ENCODE data around the gene NRXN2.

Gene NRXN2

DNA sequence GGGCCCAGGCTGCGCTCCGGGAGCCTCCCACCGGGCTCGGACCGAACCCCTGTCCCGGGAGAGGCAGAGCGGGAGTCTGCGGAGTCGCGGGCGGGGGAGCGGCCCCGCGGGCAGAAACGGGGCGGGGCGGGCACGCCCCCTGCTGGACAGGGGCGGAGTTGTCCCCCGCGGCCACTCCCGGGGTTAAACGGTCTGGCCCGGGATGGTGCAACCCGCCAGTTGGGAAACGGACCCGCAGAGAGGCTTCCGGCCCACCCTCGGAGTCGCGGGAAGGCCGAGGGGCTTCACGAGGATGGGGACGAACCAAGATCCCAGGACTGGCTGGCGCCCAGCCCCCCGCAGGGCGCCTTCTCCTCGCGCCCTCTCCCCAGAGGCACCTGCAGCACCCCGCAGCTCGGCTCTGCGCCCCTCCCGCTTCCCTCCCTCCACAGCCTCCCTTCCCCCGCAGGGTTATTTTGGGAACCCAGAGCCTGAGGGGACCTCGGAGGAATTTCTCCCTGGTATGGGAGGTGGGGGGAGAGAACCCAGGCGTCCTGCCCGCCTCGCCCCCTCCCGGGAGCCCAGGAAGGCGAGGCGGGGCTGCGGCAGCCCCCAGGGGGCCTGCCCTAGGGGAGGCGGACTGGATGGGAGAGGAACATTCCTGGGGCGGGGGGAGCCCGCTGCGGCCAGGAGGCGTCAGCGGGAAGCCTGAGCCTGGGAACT, 20.0 kb upstream of the NRXN2 start:
- no peak for DNase-seq

- no peak for DNase-seq
These were observed 19.3 kb upstream of the NRXN2 start for GRCh38 chr11:64742087-64742888.

DNA sequence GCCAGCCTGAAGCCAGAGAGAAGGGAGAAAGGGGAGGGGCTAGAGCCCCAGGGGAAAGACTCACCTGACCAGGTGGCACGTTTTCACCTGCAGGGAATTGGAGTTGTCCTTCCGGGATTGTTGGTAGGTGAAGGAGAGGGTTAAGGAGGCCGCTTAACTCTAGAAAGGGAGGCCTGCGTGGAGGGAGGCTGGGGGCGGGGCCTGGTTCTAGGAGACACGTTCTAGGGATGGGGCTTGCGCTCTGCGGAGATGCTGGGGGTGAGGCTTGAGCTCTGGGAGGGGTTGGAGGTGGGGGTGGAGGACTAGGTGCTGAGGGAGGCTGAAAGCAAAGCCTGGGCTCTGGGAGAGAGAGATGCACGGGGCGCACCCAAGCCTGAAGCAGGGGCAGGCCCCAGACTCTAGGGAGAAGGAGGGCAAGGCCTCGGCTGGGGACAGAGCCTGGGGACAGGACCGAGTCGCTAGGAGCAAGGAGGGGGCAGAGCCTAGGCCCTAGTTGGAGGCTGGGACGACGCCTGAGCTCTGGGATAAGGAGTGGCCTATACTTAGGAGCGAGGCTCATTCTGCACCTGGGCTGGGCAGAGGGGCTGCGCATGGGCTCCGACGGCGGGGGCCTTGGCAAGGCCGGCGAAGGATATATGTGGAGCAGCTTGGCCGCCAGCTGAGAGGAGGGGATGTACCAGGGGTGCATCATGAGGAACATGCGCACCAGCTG, 18.5 kb upstream of the NRXN2 start:
- no peak for DNase-seq

DNA sequence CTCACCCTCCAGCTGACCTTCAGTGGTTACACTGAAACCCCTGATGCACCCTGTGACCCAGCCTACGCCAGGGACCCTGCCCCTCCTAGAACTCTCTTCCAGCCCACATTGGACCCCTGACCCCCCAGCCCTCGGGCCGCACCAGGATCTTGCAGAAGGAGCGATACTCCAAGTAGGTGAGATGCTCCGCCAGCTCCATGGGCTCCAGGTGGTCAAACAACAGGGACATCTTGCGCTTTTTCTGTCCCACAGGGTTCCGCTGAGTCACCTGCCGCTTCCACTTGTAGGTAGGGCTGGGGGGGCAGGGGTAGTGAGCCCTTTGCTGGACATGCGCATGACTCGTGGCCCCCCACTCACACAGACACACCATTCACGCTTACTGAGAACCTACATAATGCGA, 16.9 kb upstream of the NRXN2 start:
- no peak for DNase-seq

GRCh38 chr11:64736654-64737053, 13.7 kb upstream of the NRXN2 start:
- DNase-seq, result no peak

- DNase-seq, result no peak
These were observed 12.8 kb upstream of the NRXN2 start for GRCh38 chr11:64735725-64736259.

DNA sequence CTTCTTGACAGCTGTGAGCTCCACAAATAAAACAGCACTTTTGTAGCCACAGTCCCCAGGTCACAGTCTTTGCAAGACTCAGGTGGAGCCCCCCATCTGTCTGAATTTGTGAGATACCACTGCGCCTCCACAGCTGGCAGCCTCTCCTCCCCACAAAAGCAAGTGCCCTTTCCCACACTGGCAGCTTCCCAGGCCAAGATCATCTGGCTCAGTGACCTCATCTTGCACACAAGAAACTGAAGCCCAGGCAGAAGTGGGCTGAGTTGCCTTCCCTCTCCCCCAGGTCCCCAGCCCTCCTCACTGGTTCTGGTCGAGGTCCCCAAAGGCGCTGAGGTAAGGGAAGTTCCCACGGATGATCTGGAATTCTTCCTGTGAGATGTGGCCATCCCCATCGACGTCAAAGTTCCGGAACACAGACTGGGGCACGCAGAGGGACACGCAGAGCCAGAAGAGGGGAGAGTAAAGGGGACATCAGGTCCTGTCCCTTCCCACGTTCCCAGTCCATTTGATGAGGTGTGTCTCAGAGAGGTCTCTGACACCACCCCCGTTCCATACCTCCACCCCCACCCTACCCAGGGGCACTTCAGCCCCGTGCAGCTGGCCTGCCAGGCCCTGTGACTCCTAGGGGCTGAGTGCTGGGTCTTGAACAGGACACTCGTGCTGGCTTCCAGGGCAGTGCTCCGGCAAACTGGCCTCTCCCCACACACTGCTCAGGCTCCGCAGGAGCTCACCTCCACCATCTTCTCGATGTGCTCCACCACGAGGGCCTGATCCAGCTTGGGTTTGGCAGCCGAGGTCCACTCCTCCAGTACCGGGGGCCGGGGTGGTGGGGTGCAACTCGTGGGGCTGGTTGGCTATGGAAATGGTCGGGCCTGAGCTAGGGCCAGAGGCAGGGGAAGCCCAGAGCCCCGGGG, 12.1 kb upstream of the NRXN2 start:
- DNase-seq, result no peak

GRCh38 chr11:64731601-64732000, 8.6 kb upstream of the NRXN2 start:
- DNase-seq, result no peak

DNA sequence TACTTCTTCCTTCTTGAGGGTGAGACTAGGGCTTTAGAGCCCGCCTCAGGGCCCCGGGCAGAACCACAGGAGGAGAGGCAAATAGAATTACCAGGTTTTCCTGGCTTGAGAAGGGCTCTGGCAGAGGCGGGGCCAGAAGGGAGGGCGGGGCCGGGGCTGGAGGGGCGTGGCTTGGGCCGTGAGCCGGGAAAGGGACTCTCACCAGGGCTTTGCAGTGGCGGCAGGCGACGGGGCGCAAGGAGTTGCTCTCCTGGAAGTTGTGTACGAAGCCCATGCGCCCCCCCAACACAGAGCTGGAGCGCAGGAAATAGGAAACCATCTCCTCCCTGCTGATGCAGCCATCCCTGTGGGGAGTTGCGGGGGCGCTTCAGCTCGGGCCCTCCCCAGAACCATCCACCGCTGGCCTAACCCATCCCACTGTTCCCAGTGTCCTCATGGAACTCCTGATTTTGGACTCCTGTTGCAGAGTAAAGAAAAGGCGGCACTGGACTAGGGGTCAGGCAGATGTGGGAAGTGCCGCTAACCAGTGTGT, 6.9 kb upstream of the NRXN2 start:
- no peak for DNase-seq

DNA sequence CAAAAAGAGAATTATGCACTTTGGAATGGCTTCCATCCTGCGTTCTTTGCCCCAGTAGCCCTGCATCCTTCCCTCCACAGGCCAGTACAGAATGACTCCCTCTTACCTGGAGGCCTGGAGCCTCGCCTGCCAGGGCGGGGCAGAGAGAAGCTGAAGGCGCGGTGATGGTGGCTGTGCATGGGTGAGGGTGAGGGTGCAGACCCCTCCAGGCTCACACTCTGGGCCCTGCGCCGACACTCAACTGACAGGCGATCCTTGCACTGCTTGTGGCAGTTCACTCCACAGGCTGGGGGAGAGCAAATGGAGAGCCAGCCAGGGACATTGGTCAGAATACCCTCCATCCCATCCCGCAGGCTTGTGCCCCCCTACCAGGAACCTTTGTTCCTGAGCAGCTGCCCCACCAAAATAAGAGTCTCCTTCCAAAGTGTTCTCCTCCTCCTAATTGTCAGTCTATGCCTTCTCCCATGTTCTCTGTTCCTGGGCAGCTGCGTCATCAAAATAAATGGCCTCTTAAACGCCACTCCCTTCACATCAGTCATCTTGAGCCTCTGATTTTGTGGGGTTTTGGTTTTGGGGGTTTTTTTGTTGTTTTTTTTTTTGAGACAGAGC, 5.9 kb upstream of the NRXN2 start:
- DNase-seq, result no peak

DNA sequence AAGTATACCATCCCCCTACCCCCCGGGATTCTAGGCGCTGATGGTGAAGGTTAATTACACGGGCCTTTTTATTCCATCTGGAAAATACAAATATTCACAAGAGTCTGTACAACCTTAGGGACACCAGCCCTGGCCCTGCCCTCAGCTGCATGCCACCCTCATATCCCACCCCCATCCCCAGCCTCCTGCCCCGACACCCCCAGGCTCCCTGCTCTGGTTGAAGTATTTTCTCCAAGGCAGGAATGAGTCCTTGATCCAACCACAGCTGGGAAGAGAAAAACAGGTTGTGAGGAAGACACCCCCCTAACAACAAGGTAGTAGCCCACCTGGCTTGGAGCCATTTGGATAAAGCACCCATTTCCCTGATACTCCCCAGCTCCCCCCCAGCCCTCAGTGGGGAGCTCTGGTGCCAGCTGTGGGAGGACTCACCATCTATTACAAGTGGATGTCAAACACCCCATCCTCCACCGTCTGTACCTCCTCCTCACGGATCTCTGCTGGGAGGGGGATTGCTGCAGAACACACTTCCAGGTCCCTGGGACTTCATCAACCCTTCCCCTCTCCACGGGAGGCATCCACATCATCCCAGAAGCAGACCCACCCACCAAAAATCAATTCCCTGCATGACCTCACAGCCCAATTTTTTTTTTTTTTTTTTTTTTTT, 4.0 kb upstream of the NRXN2 start:
- no peak for DNase-seq

- no peak for DNase-seq
These were observed 3.2 kb upstream of the NRXN2 start for GRCh38 chr11:64726211-64726641.

DNA sequence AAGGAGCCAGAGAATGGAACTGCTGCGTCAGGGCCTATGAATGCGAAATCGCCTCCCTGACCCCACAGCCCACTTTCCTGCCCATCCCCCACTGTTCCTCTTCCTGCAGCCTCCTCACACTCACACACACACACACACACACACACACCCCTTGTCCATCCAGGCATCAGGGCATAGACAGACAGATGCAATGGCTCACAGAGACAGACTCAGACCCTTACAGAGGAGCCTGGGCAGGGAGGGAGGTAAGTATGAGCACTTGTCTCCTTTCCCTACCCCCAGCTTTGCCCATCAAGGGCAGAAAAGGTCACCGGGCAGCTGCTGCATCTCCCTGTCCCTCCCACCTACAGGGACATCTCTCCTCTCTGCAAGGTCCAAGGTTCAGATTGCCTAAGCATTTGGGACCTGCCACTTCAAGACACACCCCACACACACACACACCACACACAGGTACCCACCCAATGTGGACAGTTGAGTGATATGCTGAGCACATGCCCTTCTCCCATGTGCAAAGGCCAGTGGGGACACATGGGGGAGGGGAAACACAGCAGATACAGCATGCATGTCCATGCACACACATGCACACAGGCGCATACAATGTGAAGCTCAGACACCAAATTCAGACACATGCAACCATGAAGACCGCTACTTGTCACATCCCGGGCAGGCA, 2.0 kb upstream of the NRXN2 start:
- no peak for DNase-seq

DNA sequence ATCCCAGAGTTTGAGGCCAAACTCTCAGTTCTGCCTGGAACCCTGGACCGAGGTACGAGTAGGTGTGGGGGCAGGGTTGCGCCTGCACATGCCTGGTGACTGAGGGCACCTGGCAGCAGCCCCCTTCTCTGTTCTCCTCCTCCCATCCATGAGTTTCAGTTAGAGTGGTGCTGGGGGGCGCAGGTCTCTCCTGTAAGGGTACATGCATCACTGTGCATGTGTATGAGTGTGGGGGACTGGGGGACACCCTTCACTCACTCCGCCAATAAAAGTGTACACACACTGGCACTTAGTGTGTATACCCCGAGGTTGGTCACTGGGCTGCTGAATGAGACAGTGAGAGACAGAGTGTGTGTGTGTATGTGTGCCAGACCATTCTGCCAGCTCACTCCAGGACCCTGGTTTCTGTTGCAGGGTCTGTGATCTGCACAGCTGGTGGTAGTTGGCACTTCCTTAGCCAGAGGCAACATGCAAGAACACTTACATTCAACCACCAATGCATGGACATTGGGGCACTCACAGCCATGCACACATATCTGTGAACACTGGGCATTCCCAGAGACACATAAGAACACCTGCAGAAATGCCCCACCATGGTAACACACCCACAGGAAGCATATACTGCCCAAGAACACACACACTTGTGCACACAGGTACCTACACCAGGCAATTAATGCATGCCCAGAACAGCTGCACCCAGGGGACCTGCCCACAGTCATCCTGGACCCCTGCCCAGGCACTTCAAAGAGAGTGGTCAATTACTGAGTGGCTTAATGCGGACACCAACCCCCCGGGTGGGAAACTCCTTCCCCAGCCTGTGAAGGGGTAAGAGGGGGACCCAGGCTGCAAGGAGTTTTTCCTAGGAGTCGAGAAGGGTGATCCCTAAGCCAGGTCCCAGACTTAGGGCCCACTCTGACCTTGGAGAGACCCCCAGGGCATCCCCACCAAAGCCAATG, 1.2 kb upstream of the NRXN2 start:
- no peak for DNase-seq

DNA sequence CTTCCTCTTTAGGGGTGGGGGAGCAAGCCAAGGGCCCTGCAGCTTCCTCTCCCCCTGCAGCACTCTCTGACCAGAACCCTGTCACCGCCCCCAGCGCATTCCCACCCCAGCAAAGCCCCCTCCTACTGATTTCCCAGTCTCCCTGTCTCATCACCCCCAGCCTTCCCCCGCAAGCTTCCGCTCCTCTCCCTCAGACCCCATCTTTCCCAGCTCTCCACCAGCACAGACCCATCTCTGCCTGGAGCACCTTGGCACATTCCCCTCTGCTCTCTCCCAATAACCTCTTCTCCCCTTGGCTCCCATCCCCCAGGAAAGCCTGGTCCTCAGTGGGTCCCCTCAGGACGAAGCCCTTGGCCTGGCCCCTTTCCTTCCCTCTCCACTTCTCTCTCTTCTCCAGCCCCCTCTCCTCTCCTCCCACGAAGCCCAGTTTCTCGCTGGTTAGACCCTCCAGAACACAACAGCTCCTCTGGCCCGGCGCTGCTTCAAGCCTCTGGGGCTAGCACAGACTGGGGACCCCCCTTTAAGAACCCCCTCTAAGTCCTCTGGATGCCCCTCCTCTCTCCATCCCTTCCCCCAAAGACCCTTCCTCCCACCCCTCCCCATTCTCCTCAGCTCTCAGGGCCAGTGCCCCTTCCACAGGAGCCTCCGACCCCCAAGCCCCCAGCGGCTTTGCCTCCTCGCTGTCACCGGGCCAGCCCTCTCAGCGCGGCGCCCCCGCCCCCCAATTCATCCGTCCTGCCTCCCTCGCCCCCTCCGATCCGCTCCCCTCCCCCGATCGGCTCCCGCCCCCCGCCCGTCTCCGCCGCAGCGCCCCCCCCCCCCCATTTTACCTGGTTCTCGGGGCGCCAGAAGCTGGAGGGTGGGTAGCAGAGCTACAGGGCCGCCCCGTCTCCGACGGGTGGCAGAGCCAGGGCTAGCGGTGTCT, 594 bp downstream of the NRXN2 start:
- DNase-seq, result no peak

DNA sequence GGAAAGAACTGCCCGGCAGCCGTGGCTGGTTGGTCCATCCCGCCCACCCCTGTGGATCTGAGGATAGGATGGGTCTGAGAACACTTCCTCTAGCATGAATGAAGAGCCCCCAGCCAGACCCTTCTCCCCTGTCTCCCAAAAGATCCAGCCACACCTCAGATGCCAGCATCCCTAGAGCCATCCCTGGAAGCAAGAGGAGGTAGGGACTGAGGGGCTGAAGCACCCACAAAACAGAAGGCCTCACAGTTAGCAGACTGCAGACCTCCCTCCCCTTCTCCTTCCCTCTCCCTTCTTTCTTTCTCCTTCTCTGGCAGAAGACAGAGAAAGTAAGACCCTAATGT, 1.7 kb downstream of the NRXN2 start:
- DNase-seq, result no peak

- DNase-seq, result no peak
These were observed 2.2 kb downstream of the NRXN2 start for GRCh38 chr11:64720640-64721358.

GRCh38 chr11:64720167-64720566, 2.8 kb downstream of the NRXN2 start:
- no peak for DNase-seq
